Neuron (in vitro differentiated cells): ENCODE results near the gene CD2BP2.
"Not testable (repeated sequence)": the region's sequence is repeated elsewhere in the genome, so short reads cannot be mapped to it uniquely, and the experiment has no call there.

Experiments used
- H2AFZ ChIP-seq: one replicate; pipeline ENCODE4 v1.6.1; 2013; ENCODE audit warnings: low read depth, mild to moderate bottlenecking, inconsistent platforms, low read length, moderate library complexity
- H3K27me3 ChIP-seq: one replicate; pipeline ENCODE4 v1.6.1; 2013; ENCODE audit warnings: low read length; ENCODE audit not compliant: insufficient read depth
- H3K36me3 ChIP-seq: one replicate; pipeline ENCODE4 v1.6.1; 2013; ENCODE audit warnings: low read length; ENCODE audit not compliant: insufficient read depth
- H3K4me1 ChIP-seq: one replicate; pipeline ENCODE4 v1.6.1; 2013; ENCODE audit warnings: low read length; ENCODE audit not compliant: insufficient read depth
- H3K4me3 ChIP-seq: 2 replicates; pipeline ENCODE4 v1.5.1; 2013; ENCODE audit warnings: mild to moderate bottlenecking, low read length, moderate library complexity
- H3K9me3 ChIP-seq: one replicate; pipeline ENCODE4 v1.6.1; 2013; ENCODE audit warnings: low read length

Gene CD2BP2

DNA sequence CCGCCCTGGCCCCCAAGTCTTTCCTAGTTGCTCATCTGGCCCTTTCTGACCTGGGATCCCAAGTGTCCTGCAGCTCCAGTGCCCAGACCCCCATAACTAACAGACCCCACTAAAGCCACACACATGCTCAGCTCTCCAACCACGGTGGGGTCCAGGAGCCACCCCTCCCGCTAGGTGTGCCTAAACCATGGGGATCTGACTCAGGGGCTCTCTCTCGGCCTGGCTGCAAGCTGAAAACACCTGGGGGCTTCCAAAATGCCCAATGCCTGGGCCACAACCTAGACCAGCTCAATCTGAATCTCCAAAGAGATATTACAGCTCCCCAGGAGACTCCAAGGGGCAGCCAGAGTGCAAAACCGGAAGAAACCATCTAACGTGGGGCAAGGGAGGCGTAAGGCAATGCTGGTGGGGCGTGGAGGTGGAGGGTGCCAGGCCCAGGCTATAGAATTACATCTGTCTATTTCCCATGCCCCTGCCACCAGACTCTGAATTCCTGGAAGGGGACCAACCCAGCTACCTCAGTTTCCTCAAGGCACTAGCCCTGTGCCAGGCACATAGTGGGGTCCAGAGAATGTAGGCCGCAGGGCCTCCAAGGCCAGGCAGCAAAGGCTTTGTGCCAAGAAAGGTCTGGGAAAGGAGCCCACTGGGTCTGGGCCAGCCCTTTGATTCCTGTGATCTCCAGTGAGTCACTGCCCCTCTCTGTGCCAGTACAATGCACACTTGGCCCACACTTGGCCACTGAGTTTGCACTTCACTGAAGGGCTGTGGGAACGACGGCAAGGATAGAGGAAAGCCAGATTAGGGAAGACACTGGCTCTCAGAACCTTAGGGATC lies 3.3 kb downstream of the CD2BP2 start:
- Histone ChIP-seq H3K4me1 (peaks cover 19% of the 10 kb centered on the region), H3K36me3 (peaks cover 41% of the 10 kb centered on the region)

GRCh38 chr16:30351001-30351441 lies 4.1 kb downstream of the CD2BP2 start:
- no peaks in the 10 kb centered on the region for H3K9me3 ChIP-seq
- H2AFZ ChIP-seq: no peak overlapping the region
- no peak overlapping the region for H3K4me3 ChIP-seq
- peaks cover 12% of the 10 kb centered on the region for H3K4me1 ChIP-seq
- peaks cover 38% of the 10 kb centered on the region for H3K36me3 ChIP-seq
- no peaks in the 10 kb centered on the region for H3K27me3 ChIP-seq

More for the DNA sequence above, 3.3 kb downstream of the CD2BP2 start:
- H2AFZ ChIP-seq: no peak overlapping the region
- H3K9me3 ChIP-seq: no peaks in the 10 kb centered on the region
- H3K4me3 ChIP-seq: no peak overlapping the region
- no peaks in the 10 kb centered on the region for H3K27me3 ChIP-seq

GRCh38 chr16:30350134-30350871 lies 4.8 kb downstream of the CD2BP2 start:
- Histone ChIP-seq H2AFZ (no peak overlapping the region), H3K4me1 (peaks cover 9% of the 10 kb centered on the region), H3K4me3 (no peak overlapping the region), H3K36me3 (peaks cover 38% of the 10 kb centered on the region), H3K9me3 (no peaks in the 10 kb centered on the region), H3K27me3 (no peaks in the 10 kb centered on the region)

DNA sequence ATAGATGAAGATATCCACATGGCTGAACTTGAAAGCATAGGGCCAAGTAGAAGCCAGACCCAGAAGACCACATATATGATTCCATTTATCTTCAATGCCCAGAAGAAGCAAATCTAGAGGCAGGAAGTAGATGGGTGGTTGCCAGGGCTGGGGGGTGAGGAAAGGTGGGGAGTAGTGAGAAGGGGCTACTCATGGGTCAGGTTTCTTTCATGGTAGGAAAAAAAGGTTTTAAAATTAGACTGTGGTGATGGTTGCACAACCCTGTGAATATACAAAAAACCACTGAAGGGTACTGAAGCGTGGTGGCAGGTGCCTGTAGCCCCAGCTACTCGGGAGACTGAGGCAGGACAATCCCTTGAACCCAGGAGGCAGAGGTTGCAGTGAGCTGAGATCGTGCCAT lies 5.4 kb downstream of the CD2BP2 start:
- peaks cover 9% of the 10 kb centered on the region for H3K4me1 ChIP-seq

DNA sequence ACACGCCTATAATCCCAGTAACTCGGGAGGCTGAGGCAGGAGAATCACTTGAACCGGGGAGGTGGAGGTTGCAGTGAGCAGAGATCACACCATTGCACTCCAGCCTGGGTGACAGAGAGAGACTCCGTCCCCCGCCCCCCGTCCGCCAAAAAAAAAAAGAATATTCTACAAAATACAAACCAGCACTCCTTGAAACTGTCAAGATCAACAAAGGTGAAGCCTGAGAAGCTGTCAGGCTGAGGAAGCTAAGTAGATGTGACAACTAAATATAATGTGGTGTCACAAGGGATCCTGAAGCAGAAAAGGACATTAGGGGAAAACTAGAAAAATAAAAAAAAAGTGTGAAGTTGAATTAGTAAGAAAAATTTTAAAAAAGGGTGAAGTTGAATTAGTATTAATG lies 6.2 kb downstream of the CD2BP2 start:
- Histone ChIP-seq H3K9me3 (no peaks in the 10 kb centered on the region), H3K4me3 (no peak overlapping the region), H3K27me3 (no peaks in the 10 kb centered on the region), H3K36me3 (peaks cover 38% of the 10 kb centered on the region), H2AFZ (no peak overlapping the region), H3K4me1 (peaks cover 2% of the 10 kb centered on the region)

More for the DNA sequence above, 5.4 kb downstream of the CD2BP2 start:
- H3K4me3 ChIP-seq: no peak overlapping the region
- H3K27me3 ChIP-seq: no peaks in the 10 kb centered on the region
- peaks cover 38% of the 10 kb centered on the region for H3K36me3 ChIP-seq
- no peaks in the 10 kb centered on the region for H3K9me3 ChIP-seq
- H2AFZ ChIP-seq: no peak overlapping the region

GRCh38 chr16:30348113-30348512 lies 7.0 kb downstream of the CD2BP2 start:
- H3K9me3 ChIP-seq: no peaks in the 10 kb centered on the region
- H3K27me3 ChIP-seq: no peaks in the 10 kb centered on the region
- H2AFZ ChIP-seq: no peak overlapping the region
- peaks cover 29% of the 10 kb centered on the region for H3K36me3 ChIP-seq
- no peaks in the 10 kb centered on the region for H3K4me1 ChIP-seq
- H3K4me3 ChIP-seq: no peak overlapping the region

- H3K27me3 ChIP-seq: no peaks in the 10 kb centered on the region
- H2AFZ ChIP-seq: no peak overlapping the region
- peaks cover 11% of the 10 kb centered on the region for H3K36me3 ChIP-seq
- no peaks in the 10 kb centered on the region for H3K4me1 ChIP-seq
- H3K4me3 ChIP-seq: no peak overlapping the region
- no peaks in the 10 kb centered on the region for H3K9me3 ChIP-seq
Measured at GRCh38 chr16:30346286-30346685, 8.8 kb downstream of the CD2BP2 start.

GRCh38 chr16:30343491-30343820 lies 11.7 kb downstream of the CD2BP2 start:
- not testable (repeated sequence) for H3K9me3 ChIP-seq, H3K36me3 ChIP-seq, H3K4me3 ChIP-seq, H3K27me3 ChIP-seq, H3K4me1 ChIP-seq, H2AFZ ChIP-seq

GRCh38 chr16:30342751-30343490 lies 12.2 kb downstream of the CD2BP2 start:
- H3K36me3 ChIP-seq: no peaks in the 10 kb centered on the region
- H3K4me1 ChIP-seq: no peaks in the 10 kb centered on the region
- no peak overlapping the region for H3K4me3 ChIP-seq
- no peak overlapping the region for H2AFZ ChIP-seq
- no peaks in the 10 kb centered on the region for H3K27me3 ChIP-seq
- peaks cover 2% of the 10 kb centered on the region for H3K9me3 ChIP-seq

DNA sequence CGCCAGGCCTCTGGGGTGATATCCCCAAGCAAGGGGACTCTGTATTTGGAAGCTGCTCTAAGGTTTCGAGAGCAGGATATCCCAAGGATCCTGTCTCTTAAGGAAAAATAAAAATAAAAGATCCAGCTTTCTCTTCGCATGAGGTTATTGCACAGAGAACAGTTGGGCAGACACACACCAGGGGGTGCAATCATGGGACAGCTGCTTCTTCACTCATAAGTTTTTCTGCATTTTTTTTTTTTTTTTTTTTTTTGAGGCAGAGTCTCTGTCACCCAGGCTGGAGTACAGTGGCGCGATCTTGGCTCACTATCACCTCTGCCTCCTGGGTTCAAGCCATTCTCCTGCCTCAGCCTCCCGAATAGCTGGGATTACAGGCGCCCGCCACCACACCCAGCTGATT lies 13.1 kb downstream of the CD2BP2 start:
- not testable (repeated sequence) for H3K4me3 ChIP-seq, H3K36me3 ChIP-seq, H2AFZ ChIP-seq, H3K9me3 ChIP-seq, H3K4me1 ChIP-seq, H3K27me3 ChIP-seq

DNA sequence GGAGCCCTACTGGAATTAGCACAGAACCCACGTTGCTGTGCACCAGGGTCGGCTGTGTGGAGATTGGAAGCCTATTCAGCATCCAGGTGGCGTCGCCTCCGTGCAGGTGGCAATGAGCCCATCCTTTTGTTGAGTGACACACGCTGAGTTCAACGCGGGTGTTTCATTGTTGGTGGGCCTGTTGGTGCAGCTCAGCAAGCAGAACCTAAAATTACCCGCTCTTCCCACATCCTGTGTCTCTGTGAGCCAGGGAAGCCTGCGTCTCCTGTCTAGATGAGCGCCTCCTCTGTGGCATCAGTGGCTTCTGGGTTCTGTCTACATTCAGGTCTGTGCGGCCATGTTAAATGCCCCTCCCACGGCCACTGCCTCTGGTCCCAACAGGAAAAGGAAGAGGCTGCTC lies 14.5 kb downstream of the CD2BP2 start:
- Histone ChIP-seq H3K4me3 (no peak overlapping the region), H3K36me3 (no peaks in the 10 kb centered on the region), H2AFZ (no peak overlapping the region), H3K27me3 (no peaks in the 10 kb centered on the region), H3K4me1 (peaks cover 2% of the 10 kb centered on the region), H3K9me3 (peaks cover 2% of the 10 kb centered on the region)

DNA sequence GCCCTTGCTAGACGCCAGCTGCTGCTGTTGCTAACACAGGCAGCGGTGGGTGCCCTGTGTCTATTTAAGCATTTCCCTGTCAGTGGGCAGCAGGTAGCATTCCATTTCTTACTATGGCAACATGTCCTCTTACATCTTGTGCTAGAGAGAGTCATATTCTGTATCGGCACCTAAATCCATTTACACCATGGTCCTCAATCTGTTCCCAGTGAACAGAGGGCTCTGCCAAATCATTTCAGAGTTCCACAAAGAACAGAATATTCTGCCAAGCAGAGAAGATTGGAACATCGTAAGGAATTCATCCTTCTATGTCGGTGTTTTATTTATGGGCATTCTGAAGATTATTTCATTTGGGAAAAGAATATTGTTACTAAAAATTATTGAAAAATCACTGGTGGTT lies 16.4 kb downstream of the CD2BP2 start:
- not testable (repeated sequence) for H3K9me3 ChIP-seq, H3K27me3 ChIP-seq, H3K36me3 ChIP-seq, H2AFZ ChIP-seq, H3K4me1 ChIP-seq, H3K4me3 ChIP-seq

DNA sequence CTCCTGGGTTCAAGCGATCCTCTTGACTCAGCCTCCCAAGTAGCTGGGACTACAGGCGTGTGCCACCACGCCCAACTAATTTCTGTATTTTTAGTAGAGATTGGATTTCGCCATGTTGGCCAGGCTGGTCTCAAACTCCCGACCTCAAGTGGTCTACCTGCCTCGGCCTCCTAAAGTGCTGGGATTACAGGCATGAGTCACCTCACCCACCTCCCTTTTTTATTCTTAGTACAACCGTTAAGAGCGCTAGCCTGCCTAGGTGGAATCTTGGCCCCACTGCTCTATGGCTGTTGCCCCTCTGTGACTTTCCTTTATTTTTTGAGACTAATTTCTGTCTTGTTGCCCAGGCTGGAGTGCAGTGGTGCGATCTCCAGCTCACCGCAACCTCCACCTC lies 17.1 kb downstream of the CD2BP2 start:
- H3K27me3 ChIP-seq: not testable (repeated sequence)

More for the DNA sequence above, 17.1 kb downstream of the CD2BP2 start:
- not testable (repeated sequence) for H2AFZ ChIP-seq, H3K9me3 ChIP-seq, H3K4me3 ChIP-seq, H3K4me1 ChIP-seq, H3K36me3 ChIP-seq
